ENCODE data around the gene CAMK2B. TPM values are rescaled to one million over a fixed set of nuclear protein-coding genes. Genes with fewer than 3 reads are reported as not detected.
A peak's percentile ranks its signal among the peaks of the same experiment; 100 is the strongest.

Gene CAMK2B
- total RNA-seq, 1 donor from 2014 or later, result 8.4 TPM

- Mint-ChIP-seq H3K9me3 (no peaks in the 10 kb centered on the region), H3K27me3 (peaks cover 20% of the 10 kb centered on the region), H3K36me3 (no peaks in the 10 kb centered on the region), H3K4me1 (ENCODE audit: unreplicated experiment) (peaks cover 23% of the 10 kb centered on the region), H3K4me3 (no peak overlapping the region), H3K27ac (peak overlapping the region; percentile 8)
- no peak for TF ChIP-seq CTCF (conservative IDR thresholded peaks at IDR 0.05)
- DNase-seq (ENCODE audit: extremely low spot score, unreplicated experiment), result no peak
These were observed 61.0 kb downstream of the CAMK2B start for GRCh38 chr7:44264221-44264931.

GRCh38 chr7:44263326-44264082 lies 61.9 kb downstream of the CAMK2B start:
- Mint-ChIP-seq H3K27me3 (peaks cover 20% of the 10 kb centered on the region), H3K36me3 (no peaks in the 10 kb centered on the region), H3K4me3 (no peak overlapping the region), H3K27ac (no peak overlapping the region), H3K4me1 (ENCODE audit: unreplicated experiment) (peaks cover 25% of the 10 kb centered on the region), H3K9me3 (no peaks in the 10 kb centered on the region)
- no peak for DNase-seq (ENCODE audit: extremely low spot score, unreplicated experiment)
- TF ChIP-seq CTCF (conservative IDR thresholded peaks at IDR 0.05), result no peak

GRCh38 chr7:44262031-44262430 lies 63.4 kb downstream of the CAMK2B start:
- Mint-ChIP-seq H3K9me3 (no peaks in the 10 kb centered on the region), H3K27me3 (peaks cover 11% of the 10 kb centered on the region), H3K36me3 (no peaks in the 10 kb centered on the region), H3K4me1 (ENCODE audit: unreplicated experiment) (peaks cover 23% of the 10 kb centered on the region), H3K4me3 (no peak overlapping the region), H3K27ac (no peak overlapping the region)
- no peak for DNase-seq (ENCODE audit: extremely low spot score, unreplicated experiment)
- TF ChIP-seq CTCF (conservative IDR thresholded peaks at IDR 0.05), result no peak

DNA sequence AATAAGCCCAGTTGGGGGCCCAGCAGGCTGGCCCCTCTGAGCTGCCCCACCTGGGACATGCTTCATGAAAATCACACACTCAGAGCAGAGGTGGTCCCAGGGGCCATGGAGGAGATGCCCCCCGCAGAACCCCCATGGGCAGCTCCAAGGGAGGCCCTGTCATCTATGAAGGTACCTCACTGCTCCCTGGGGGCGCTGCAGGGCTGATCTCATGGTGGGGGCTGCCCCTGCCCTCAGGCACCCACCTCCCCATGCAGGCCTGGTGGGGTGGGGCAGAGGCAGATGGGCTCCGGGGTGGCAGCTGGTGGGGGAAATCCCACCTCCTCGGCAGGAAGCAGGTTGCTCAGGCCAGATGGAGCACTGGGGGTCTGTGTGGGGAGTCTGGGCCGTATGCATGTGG lies 64.2 kb downstream of the CAMK2B start:
- no peak for DNase-seq (ENCODE audit: extremely low spot score, unreplicated experiment)
- Mint-ChIP-seq H3K4me3 (no peak overlapping the region), H3K27ac (no peak overlapping the region), H3K27me3 (peaks cover 8% of the 10 kb centered on the region), H3K4me1 (ENCODE audit: unreplicated experiment) (peaks cover 23% of the 10 kb centered on the region), H3K9me3 (no peaks in the 10 kb centered on the region), H3K36me3 (no peaks in the 10 kb centered on the region)
- TF ChIP-seq CTCF (conservative IDR thresholded peaks at IDR 0.05), result no peak

GRCh38 chr7:44259547-44260457 lies 65.6 kb downstream of the CAMK2B start:
- H3K27ac Mint-ChIP-seq, result no peak overlapping the region
- no peaks in the 10 kb centered on the region for H3K9me3 Mint-ChIP-seq
- TF ChIP-seq CTCF (conservative IDR thresholded peaks at IDR 0.05), result no peak
- no peak overlapping the region for H3K4me3 Mint-ChIP-seq
- peaks cover 20% of the 10 kb centered on the region for H3K4me1 Mint-ChIP-seq (ENCODE audit: unreplicated experiment)
- no peak for DNase-seq (ENCODE audit: extremely low spot score, unreplicated experiment)
- no peaks in the 10 kb centered on the region for H3K27me3 Mint-ChIP-seq
- H3K36me3 Mint-ChIP-seq, result no peaks in the 10 kb centered on the region

All from type B pancreatic cell (in vitro differentiated cells).